SK-N-SH treated with all-trans-retinoic acid at 6 μM for 48 hours (cell line): ENCODE results near the gene CDH26.

Source experiments
- ARNTL ChIP-seq: fragments of 450-650 bp; formaldehyde crosslinking; IDR thresholded peaks from 2 replicates; pipeline ENCODE4 v1.5.0; 2020; ENCODE audit warnings: low read depth, mild to moderate bottlenecking, moderate library complexity, borderline replicate concordance
- BACH2 ChIP-seq: fragments of 250-450 bp; sonication (Bioruptor Pico); IDR thresholded peaks from 2 replicates; pipeline ENCODE4 v1.9.0; 2021; ENCODE audit warnings: mild to moderate bottlenecking, borderline replicate concordance
- ESRRG ChIP-seq: fragments of 250-450 bp; sonication (Bioruptor Pico); IDR thresholded peaks from 2 replicates; pipeline ENCODE4 v1.6.1; 2021; ENCODE audit warnings: mild to moderate bottlenecking
- SNAI2 ChIP-seq: fragments of 250-450 bp; sonication (Bioruptor Pico); IDR thresholded peaks from 2 replicates; pipeline ENCODE4 v1.5.0; 2020; ENCODE audit warnings: mild to moderate bottlenecking, moderate library complexity
- ZC3H10 ChIP-seq: fragments of 250-450 bp; sonication (Bioruptor Pico); IDR thresholded peaks from 2 replicates; pipeline ENCODE4 v1.5.1; 2021; ENCODE audit warnings: mild to moderate bottlenecking, moderate library complexity
- ZFP3 ChIP-seq: fragments of 250-450 bp; sonication (Bioruptor Pico); IDR thresholded peaks from 2 replicates; pipeline ENCODE4 v1.5.0; 2020; ENCODE audit warnings: mild to moderate bottlenecking, moderate library complexity
- ZFP30 ChIP-seq: fragments of 450-650 bp; formaldehyde crosslinking; IDR thresholded peaks from 2 replicates; pipeline ENCODE4 v1.5.0; 2022; ENCODE audit warnings: mild to moderate bottlenecking, moderate library complexity
- ZNF565 ChIP-seq: fragments of 450-650 bp; formaldehyde crosslinking; conservative IDR thresholded peaks from 2 replicates; pipeline ENCODE4 v1.5.0; 2020; ENCODE audit warnings: low read depth, mild to moderate bottlenecking, moderate library complexity
- TF ChIP-seq, protein P1 (sequence below): fragments of 250-450 bp; sonication (Bioruptor Pico); IDR thresholded peaks from 2 replicates; pipeline ENCODE4 v1.8.0; 2020; ENCODE audit warnings: mild to moderate bottlenecking, moderate library complexity, borderline replicate concordance

GRCh38 chr20:59993736-59994430 is 35.7 kb downstream of the CDH26 start:
- TF ChIP-seq SNAI2 (CRISPR knock-in tag): no peak
- no peak for TF ChIP-seq ZNF565 (CRISPR knock-in tag)
- TF ChIP-seq ESRRG (CRISPR knock-in tag): no peak
- no peak for TF ChIP-seq ARNTL (CRISPR knock-in tag)
- no peak for TF ChIP-seq ZFP3 (CRISPR knock-in tag)
- no peak for TF ChIP-seq ZC3H10
- TF ChIP-seq ZFP30 (CRISPR knock-in tag): no peak
- TF ChIP-seq, protein P1, sequence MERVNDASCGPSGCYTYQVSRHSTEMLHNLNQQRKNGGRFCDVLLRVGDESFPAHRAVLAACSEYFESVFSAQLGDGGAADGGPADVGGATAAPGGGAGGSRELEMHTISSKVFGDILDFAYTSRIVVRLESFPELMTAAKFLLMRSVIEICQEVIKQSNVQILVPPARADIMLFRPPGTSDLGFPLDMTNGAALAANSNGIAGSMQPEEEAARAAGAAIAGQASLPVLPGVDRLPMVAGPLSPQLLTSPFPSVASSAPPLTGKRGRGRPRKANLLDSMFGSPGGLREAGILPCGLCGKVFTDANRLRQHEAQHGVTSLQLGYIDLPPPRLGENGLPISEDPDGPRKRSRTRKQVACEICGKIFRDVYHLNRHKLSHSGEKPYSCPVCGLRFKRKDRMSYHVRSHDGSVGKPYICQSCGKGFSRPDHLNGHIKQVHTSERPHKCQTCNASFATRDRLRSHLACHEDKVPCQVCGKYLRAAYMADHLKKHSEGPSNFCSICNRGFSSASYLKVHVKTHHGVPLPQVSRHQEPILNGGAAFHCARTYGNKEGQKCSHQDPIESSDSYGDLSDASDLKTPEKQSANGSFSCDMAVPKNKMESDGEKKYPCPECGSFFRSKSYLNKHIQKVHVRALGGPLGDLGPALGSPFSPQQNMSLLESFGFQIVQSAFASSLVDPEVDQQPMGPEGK (CRISPR knock-in tag): no peak
- no peak for TF ChIP-seq BACH2 (CRISPR knock-in tag)
